Caco-2 (cell line): Measurements from ENCODE around the gene NFKB1. TPM values are rescaled to one million over a fixed set of nuclear protein-coding genes. Genes with fewer than 3 reads are reported as not detected.

Source experiments
- BruUV-seq: library from RNA; stranded (reverse); fragments of 400-500 nt; replicated peaks from 2 replicates; lab custom pipeline; 2021; lab: Mats Ljungman, UMichigan
- CTCF ChIA-PET: fragments of 300-600 bp; sonication (Branson Sonifier 250); formaldehyde crosslinking; loops from one replicate; lab custom pipeline; 2022; ENCODE audit warnings: antibody characterized with exemption; lab: Charles Lee
- POLR2A ChIA-PET: fragments of 300-600 bp; sonication (Branson Sonifier 250); formaldehyde crosslinking; loops from one replicate; lab custom pipeline; 2022; ENCODE audit warnings: antibody characterized with exemption; lab: Charles Lee
- DNase-seq, 2 experiments: peaks; one replicate each; pipeline versions ENCODE4 v3.0.0 to v3.0.0-alpha.2; 2020 to 2022
- H3K27me3 ChIP-seq: replicated peaks from 2 replicates; pipeline ENCODE4 v1.6.0; 2011; ENCODE audit warnings: low read length; ENCODE audit not compliant: control insufficient read depth, insufficient read depth
- H3K36me3 ChIP-seq: 2 replicates; pipeline ENCODE4 v1.5.1; 2011; ENCODE audit warnings: low read length; ENCODE audit not compliant: control insufficient read depth, insufficient read depth
- H3K4me1 ChIP-seq: fragments of 250-450 bp; sonication (Bioruptor Pico); 2 replicates; pipeline ENCODE4 v1.5.1; 2020; ENCODE audit warnings: mild to moderate bottlenecking
- H3K4me3 ChIP-seq: 2 replicates; pipeline ENCODE4 v1.5.1; 2011; ENCODE audit warnings: low read depth, mild to moderate bottlenecking, control low read depth, low read length
- H3K9me3 ChIP-seq: fragments of 250-450 bp; sonication (Bioruptor Pico); 2 replicates; pipeline ENCODE4 v1.5.1; 2020; ENCODE audit warnings: mild to moderate bottlenecking, moderate library complexity
- H3K27ac Mint-ChIP-seq: one replicate; pipeline ENCODE4 v1.8.0; 2022; ENCODE audit warnings: mixed read lengths; ENCODE audit not compliant: unreplicated experiment
- H3K27me3 Mint-ChIP-seq: one replicate; pipeline ENCODE4 v1.8.0; 2022; ENCODE audit warnings: mixed read lengths; ENCODE audit not compliant: insufficient read depth, unreplicated experiment
- H3K36me3 Mint-ChIP-seq: one replicate; pipeline ENCODE4 v1.8.0; 2022; ENCODE audit warnings: mild to moderate bottlenecking, mixed read lengths; ENCODE audit not compliant: insufficient read depth, unreplicated experiment
- H3K4me1 Mint-ChIP-seq: one replicate; pipeline ENCODE4 v1.8.0; 2022; ENCODE audit warnings: low read depth, mixed read lengths; ENCODE audit not compliant: unreplicated experiment
- H3K4me3 Mint-ChIP-seq: one replicate; pipeline ENCODE4 v1.8.0; 2022; ENCODE audit warnings: mild to moderate bottlenecking, moderate library complexity, mixed read lengths; ENCODE audit not compliant: unreplicated experiment
- H3K9me3 Mint-ChIP-seq: one replicate; pipeline ENCODE4 v1.8.0; 2022; ENCODE audit warnings: mixed read lengths; ENCODE audit not compliant: unreplicated experiment
- intact Hi-C: fragments of 100-400 bp; cut with micrococcal nuclease; formaldehyde crosslinking; loops from one replicate; pipeline ENCODE4 v1.10.0; 2022; ENCODE audit not compliant: unreplicated experiment
- total RNA-seq: library from RNA; stranded (reverse); gene quantifications from 2 replicates; pipeline ENCODE4 v1.2.3, GENCODE V29; 2022
- TF ChIP-seq, protein P1 (sequence below), 2 experiments: fragments of 200-600 bp in 1 of 2; IDR thresholded peaks; 1 replicate in 1 of 2; 2 replicates in 1 of 2; pipeline versions ENCODE4 v1.5.1 to v1.8.0; 2011 to 2022; ENCODE audit warnings: antibody characterized with exemption in 1 of 2, control low read depth in 1 of 2, inconsistent platforms in 1 of 2, low read depth in 1 of 2, low read length in 1 of 2, mild to moderate bottlenecking in 1 of 2, moderate library complexity in 1 of 2; ENCODE audit not compliant: insufficient read depth in 1 of 2, severe bottlenecking in 1 of 2, unreplicated experiment in 1 of 2

The NFKB1 gene
- total RNA-seq, 1 experiment from 2014 or later: 33.0 TPM

DNA sequence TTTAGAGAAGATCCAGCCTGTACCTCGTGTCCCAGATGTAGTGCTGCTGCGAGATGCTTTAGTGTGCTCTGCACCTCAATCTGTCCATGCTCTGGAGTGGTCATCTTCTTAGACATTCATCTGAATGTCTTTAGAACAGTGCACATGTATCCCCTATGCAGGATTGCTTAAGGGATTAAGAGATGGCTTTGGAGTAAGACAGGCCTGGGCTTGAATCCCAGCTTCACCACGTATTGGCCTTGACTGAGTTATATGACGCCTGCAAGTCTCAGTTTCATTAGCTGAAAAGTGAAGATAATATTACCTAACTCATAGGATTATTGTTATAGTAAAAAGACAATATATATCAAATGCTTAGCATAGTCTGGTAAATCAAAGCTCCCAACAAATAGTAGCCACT, 98.3 kb downstream of the NFKB1 start:
- Histone ChIP-seq H3K27me3 (no peaks in the 10 kb centered on the region), H3K36me3 (no peaks in the 10 kb centered on the region; the same call in 1 of the 2 replicates), H3K9me3 (no peaks in the 10 kb centered on the region), H3K4me1 (no peaks in the 10 kb centered on the region), H3K4me3 (no peak overlapping the region)
- POLR2A ChIA-PET: no interaction called here
- BruUV-seq: no TSS peak
- CTCF ChIA-PET: no interaction called here
- H3K4me1 Mint-ChIP-seq: no peaks in the 10 kb centered on the region
- no peaks in the 10 kb centered on the region for H3K27me3 Mint-ChIP-seq
- TF ChIP-seq, protein P1, sequence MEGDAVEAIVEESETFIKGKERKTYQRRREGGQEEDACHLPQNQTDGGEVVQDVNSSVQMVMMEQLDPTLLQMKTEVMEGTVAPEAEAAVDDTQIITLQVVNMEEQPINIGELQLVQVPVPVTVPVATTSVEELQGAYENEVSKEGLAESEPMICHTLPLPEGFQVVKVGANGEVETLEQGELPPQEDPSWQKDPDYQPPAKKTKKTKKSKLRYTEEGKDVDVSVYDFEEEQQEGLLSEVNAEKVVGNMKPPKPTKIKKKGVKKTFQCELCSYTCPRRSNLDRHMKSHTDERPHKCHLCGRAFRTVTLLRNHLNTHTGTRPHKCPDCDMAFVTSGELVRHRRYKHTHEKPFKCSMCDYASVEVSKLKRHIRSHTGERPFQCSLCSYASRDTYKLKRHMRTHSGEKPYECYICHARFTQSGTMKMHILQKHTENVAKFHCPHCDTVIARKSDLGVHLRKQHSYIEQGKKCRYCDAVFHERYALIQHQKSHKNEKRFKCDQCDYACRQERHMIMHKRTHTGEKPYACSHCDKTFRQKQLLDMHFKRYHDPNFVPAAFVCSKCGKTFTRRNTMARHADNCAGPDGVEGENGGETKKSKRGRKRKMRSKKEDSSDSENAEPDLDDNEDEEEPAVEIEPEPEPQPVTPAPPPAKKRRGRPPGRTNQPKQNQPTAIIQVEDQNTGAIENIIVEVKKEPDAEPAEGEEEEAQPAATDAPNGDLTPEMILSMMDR (IDR thresholded peaks at IDR 0.05; ENCODE audit: insufficient read depth in 1 of 2, low read depth in 1 of 2, low read length in 1 of 2, severe bottlenecking in 1 of 2, unreplicated experiment in 1 of 2): no peak
- H3K4me3 Mint-ChIP-seq: no peak overlapping the region
- no peaks in the 10 kb centered on the region for H3K9me3 Mint-ChIP-seq
- intact Hi-C loops: no loop called here
- no peak for DNase-seq
- no peak overlapping the region for H3K27ac Mint-ChIP-seq
- H3K36me3 Mint-ChIP-seq: peaks cover 53% of the 10 kb centered on the region

DNA sequence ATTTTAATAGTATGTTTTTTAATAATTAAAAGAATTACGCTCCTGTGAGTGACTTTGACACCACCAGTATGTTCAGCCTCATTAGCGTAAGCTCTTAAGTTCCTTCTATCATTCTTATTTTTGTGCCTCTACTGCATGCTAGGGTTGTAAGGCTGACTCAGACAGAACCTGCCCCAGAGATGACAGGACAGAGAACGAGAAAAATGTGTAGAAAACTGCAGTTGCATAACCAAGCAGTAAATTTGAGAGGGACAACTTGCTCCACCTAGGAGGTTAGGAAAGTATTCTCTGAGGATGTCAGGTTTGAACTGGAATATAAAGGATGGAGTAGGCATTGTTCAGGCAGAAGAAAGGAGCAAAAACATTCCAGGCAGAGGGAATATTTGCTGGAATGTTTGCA, 98.7 kb downstream of the NFKB1 start:
- Mint-ChIP-seq H3K9me3 (no peaks in the 10 kb centered on the region), H3K4me3 (no peak overlapping the region), H3K36me3 (peaks cover 50% of the 10 kb centered on the region), H3K27me3 (no peaks in the 10 kb centered on the region), H3K27ac (no peak overlapping the region), H3K4me1 (no peaks in the 10 kb centered on the region)
- H3K27me3 ChIP-seq: no peaks in the 10 kb centered on the region
- no peaks in the 10 kb centered on the region for H3K4me1 ChIP-seq
- TF ChIP-seq, protein P1 (IDR thresholded peaks at IDR 0.05; ENCODE audit: insufficient read depth in 1 of 2, low read depth in 1 of 2, low read length in 1 of 2, severe bottlenecking in 1 of 2, unreplicated experiment in 1 of 2): no peak
- BruUV-seq: no TSS peak
- H3K36me3 ChIP-seq: no peaks in the 10 kb centered on the region; the same call in 1 of the 2 replicates
- no peak for DNase-seq
- H3K4me3 ChIP-seq: no peak overlapping the region
- intact Hi-C loops: no loop called here
- H3K9me3 ChIP-seq: no peaks in the 10 kb centered on the region
- ChIA-PET POLR2A (no interaction called here), CTCF (no interaction called here)

DNA sequence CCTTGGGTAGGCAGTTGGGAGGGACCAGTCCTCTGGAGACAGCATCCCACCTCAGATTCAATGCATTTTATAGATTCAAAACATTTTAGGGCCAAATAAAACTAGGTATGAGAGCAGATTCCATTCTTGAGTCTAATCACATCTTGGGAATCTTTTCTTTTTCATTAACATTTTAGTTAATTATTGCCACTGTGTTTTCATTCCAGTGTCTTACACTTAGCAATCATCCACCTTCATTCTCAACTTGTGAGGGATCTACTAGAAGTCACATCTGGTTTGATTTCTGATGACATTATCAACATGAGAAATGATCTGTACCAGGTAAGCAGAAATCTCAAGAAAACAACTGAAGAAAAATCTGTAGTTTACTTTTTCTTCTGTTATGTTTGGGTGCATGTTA, 99.5 kb downstream of the NFKB1 start:
- H3K4me3 Mint-ChIP-seq: no peak overlapping the region
- Histone ChIP-seq H3K4me1 (no peaks in the 10 kb centered on the region), H3K27me3 (no peaks in the 10 kb centered on the region), H3K9me3 (no peaks in the 10 kb centered on the region), H3K36me3 (no peaks in the 10 kb centered on the region; the same call in 1 of the 2 replicates), H3K4me3 (no peak overlapping the region)
- intact Hi-C loops: no loop called here
- ChIA-PET CTCF (interaction anchor here (0.6 kb wide), 1 partner anchor 180 kb away, joined by 3 read pairs; no protein-coding TSS in a partner anchor), POLR2A (no interaction called here)
- no TSS peak for BruUV-seq
- no peaks in the 10 kb centered on the region for H3K9me3 Mint-ChIP-seq
- TF ChIP-seq, protein P1 (IDR thresholded peaks at IDR 0.05; ENCODE audit: insufficient read depth in 1 of 2, low read depth in 1 of 2, low read length in 1 of 2, severe bottlenecking in 1 of 2, unreplicated experiment in 1 of 2): no peak
- H3K36me3 Mint-ChIP-seq: peaks cover 43% of the 10 kb centered on the region
- no peak for DNase-seq
- H3K4me1 Mint-ChIP-seq: no peaks in the 10 kb centered on the region
- H3K27ac Mint-ChIP-seq: no peak overlapping the region
- no peaks in the 10 kb centered on the region for H3K27me3 Mint-ChIP-seq
